Choroid plexus epithelial cell (primary cell): ENCODE measurements around the gene ODC1.

ENCODE experiments used
- DNase-seq: peaks from one replicate; pipeline ENCODE4 v3.0.0-alpha.2; 2010; ENCODE audit warnings: low read depth
- H3K4me3 ChIP-seq: 2 replicates; pipeline ENCODE4 v1.5.1; 2011; ENCODE audit warnings: low read depth, mild to moderate bottlenecking, control low read depth, low read length, moderate library complexity
- TF ChIP-seq, protein P1 (sequence below): conservative IDR thresholded peaks from 2 replicates; pipeline ENCODE4 v1.5.1; 2011; ENCODE audit warnings: low read depth, mild to moderate bottlenecking, control low read depth, inconsistent platforms, low read length, moderate library complexity

ODC1 gene

DNA sequence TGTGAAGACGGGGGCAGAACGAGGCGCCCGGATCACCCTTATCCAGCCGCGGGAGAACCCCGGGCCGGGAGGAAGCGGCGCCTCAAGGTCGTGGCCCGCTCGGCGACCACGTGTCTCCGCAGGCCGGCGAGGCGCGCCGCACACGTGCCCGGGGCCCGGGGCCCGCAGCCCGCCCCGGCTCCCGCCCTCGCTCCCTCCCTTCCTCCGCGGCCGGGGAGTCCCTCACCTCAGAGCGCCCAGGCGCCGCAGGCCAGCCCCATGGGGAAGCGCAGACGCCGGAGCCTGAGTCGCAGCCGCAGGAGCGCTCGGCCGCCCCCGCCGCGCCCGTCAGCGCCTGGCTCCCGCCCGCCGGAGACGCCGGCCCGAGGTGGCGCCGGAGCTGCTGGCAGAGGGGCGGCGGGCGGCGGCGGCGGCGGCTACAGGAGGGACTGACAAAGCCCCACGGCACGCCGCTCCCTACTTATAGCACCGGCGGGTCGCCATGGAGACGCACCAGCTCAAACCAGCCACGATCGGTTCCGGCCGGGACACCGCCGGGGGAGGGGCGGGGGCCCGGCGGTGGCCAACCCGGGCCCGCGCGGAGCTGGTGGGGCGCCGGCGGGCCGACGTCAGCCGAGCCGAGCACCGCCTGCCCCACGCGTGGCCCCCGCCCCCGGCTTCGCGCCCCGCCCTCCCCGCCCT is at the start of gene ODC1:
Gene ODC1, minus strand, starts transcription at position 433 of the 681 bp plus-strand sequence. CDS start 3,295 bp downstream, outside the sequence.
- DNase-seq, result peak; percentile 90
- H3K4me3 ChIP-seq, result peak within 1 kb of the TSS; percentile 69
- TF ChIP-seq, protein P1, sequence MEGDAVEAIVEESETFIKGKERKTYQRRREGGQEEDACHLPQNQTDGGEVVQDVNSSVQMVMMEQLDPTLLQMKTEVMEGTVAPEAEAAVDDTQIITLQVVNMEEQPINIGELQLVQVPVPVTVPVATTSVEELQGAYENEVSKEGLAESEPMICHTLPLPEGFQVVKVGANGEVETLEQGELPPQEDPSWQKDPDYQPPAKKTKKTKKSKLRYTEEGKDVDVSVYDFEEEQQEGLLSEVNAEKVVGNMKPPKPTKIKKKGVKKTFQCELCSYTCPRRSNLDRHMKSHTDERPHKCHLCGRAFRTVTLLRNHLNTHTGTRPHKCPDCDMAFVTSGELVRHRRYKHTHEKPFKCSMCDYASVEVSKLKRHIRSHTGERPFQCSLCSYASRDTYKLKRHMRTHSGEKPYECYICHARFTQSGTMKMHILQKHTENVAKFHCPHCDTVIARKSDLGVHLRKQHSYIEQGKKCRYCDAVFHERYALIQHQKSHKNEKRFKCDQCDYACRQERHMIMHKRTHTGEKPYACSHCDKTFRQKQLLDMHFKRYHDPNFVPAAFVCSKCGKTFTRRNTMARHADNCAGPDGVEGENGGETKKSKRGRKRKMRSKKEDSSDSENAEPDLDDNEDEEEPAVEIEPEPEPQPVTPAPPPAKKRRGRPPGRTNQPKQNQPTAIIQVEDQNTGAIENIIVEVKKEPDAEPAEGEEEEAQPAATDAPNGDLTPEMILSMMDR, result no peak

- H3K4me3 ChIP-seq, result no peak overlapping the region
- TF ChIP-seq, protein P1, result no peak
- peak; percentile 45 for DNase-seq
Observed at GRCh38 chr2:10497797-10498251, 49.7 kb upstream of the ODC1 start.

GRCh38 chr2:10495988-10496313 is 47.8 kb upstream of the ODC1 start:
- TF ChIP-seq, protein P1, result no peak
- DNase-seq, result no peak
- H3K4me3 ChIP-seq, result no peak overlapping the region

- no peak overlapping the region for H3K4me3 ChIP-seq
- TF ChIP-seq, protein P1, result no peak
- DNase-seq, result no peak
Observed at GRCh38 chr2:10495311-10495987, 47.3 kb upstream of the ODC1 start.

- no peak for DNase-seq
- TF ChIP-seq, protein P1, result no peak
- H3K4me3 ChIP-seq, result no peak overlapping the region
Observed at GRCh38 chr2:10494351-10495066, 46.4 kb upstream of the ODC1 start.

- DNase-seq, result peak; percentile 86
- TF ChIP-seq, protein P1, result no peak
- H3K4me3 ChIP-seq, result no peak overlapping the region
Observed at GRCh38 chr2:10493634-10494281, 45.6 kb upstream of the ODC1 start.
